ENCODE results near the gene LY6G6C.

- TF ChIP-seq CTCF (IDR thresholded peaks at IDR 0.05) (no peak), POLR2A (IDR thresholded peaks at IDR 0.05) (no peak), EP300 (IDR thresholded peaks at IDR 0.05) (no peak)
These were observed 24.0 kb downstream of the LY6G6C start for GRCh38 chr6:31697555-31697954.
